ENCODE results near the gene RCAN1. TPM values are rescaled to one million over a fixed set of nuclear protein-coding genes. Genes with fewer than 3 reads are reported as not detected.

The RCAN1 gene
- total RNA-seq = 30.9 TPM

GRCh38 chr21:34614628-34615486 is at the start of gene RCAN1:
TSS of gene RCAN1 (minus strand) at chr21:34615113. CDS start at chr21:34615011, 102 bp downstream.
- DNase-seq (ENCODE audit: low spot score) = peak; percentile 93

GRCh38 chr21:34661848-34662247 is 46.9 kb upstream of the RCAN1 start:
- DNase-seq (ENCODE audit: low spot score) = no peak

- no peak for DNase-seq (ENCODE audit: low spot score)
Observed at GRCh38 chr21:34653522-34653921, 38.6 kb upstream of the RCAN1 start.

GRCh38 chr21:34651642-34652041 is 36.7 kb upstream of the RCAN1 start:
- no peak for DNase-seq (ENCODE audit: low spot score)

- no peak for DNase-seq (ENCODE audit: low spot score)
Observed at GRCh38 chr21:34650861-34651431, 36.0 kb upstream of the RCAN1 start.

GRCh38 chr21:34649400-34649799 is 34.5 kb upstream of the RCAN1 start:
- no peak for DNase-seq (ENCODE audit: low spot score)

- DNase-seq (ENCODE audit: low spot score) = no peak
Observed at GRCh38 chr21:34648739-34649297, 33.9 kb upstream of the RCAN1 start.

- DNase-seq (ENCODE audit: low spot score) = no peak
Observed at GRCh38 chr21:34647555-34647954, 32.6 kb upstream of the RCAN1 start.

- no peak for DNase-seq (ENCODE audit: low spot score)
Observed at GRCh38 chr21:34644825-34645224, 29.9 kb upstream of the RCAN1 start.

GRCh38 chr21:34642211-34643075 is 27.5 kb upstream of the RCAN1 start:
- DNase-seq (ENCODE audit: low spot score) = no peak

GRCh38 chr21:34640858-34641257 is 25.9 kb upstream of the RCAN1 start:
- no peak for DNase-seq (ENCODE audit: low spot score)

GRCh38 chr21:34639882-34640788 is 25.2 kb upstream of the RCAN1 start:
- DNase-seq (ENCODE audit: low spot score) = no peak

GRCh38 chr21:34639250-34639649 is 24.3 kb upstream of the RCAN1 start:
- DNase-seq (ENCODE audit: low spot score) = no peak

- no peak for DNase-seq (ENCODE audit: low spot score)
Observed at GRCh38 chr21:34636961-34637360, 22.0 kb upstream of the RCAN1 start.

- no peak for DNase-seq (ENCODE audit: low spot score)
Observed at GRCh38 chr21:34635307-34635706, 20.4 kb upstream of the RCAN1 start.

- DNase-seq (ENCODE audit: low spot score) = no peak
Observed at GRCh38 chr21:34632498-34632897, 17.6 kb upstream of the RCAN1 start.

GRCh38 chr21:34630536-34631143 is 15.7 kb upstream of the RCAN1 start:
- peak; percentile 38 for DNase-seq (ENCODE audit: low spot score)

GRCh38 chr21:34626131-34626530 is 11.2 kb upstream of the RCAN1 start:
- DNase-seq (ENCODE audit: low spot score) = no peak

- peak; percentile 59 for DNase-seq (ENCODE audit: low spot score)
Observed at GRCh38 chr21:34625030-34625593, 10.2 kb upstream of the RCAN1 start.

- no peak for DNase-seq (ENCODE audit: low spot score)
Observed at GRCh38 chr21:34623516-34623915, 8.6 kb upstream of the RCAN1 start.

Measured in mucosa of gallbladder (tissue), 1 donor.